Kidney epithelial cell (primary cell): ENCODE measurements around the gene TGIF1. TPM values are rescaled to one million over a fixed set of nuclear protein-coding genes. Genes with fewer than 3 reads are reported as not detected.
"Not testable (repeated sequence)": the region's sequence is repeated elsewhere in the genome, so short reads cannot be mapped to it uniquely, and the experiment has no call there.

ENCODE experiments used
- DNase-seq: peaks from one replicate; pipeline ENCODE4 v3.0.0-alpha.2; 2010; ENCODE audit warnings: low read depth
- H3K27me3 ChIP-seq: 2 replicates; pipeline ENCODE4 v1.6.0; 2011; ENCODE audit warnings: low read length; ENCODE audit not compliant: control insufficient read depth, insufficient read depth
- H3K36me3 ChIP-seq: 2 replicates; pipeline ENCODE4 v1.5.1; 2011; ENCODE audit warnings: low read length; ENCODE audit not compliant: control insufficient read depth, insufficient read depth
- H3K4me3 ChIP-seq: 2 replicates; pipeline ENCODE4 v1.5.1; 2011; ENCODE audit warnings: low read depth, mild to moderate bottlenecking, control low read depth, low read length
- total RNA-seq: library from RNA; depleted of rRNA; stranded (reverse); fragments of >200 nt; gene quantifications from 2 replicates; pipeline ENCODE4 v1.2.3, GENCODE V29; 2015
- TF ChIP-seq, protein P1 (sequence below): IDR thresholded peaks from 2 replicates; pipeline ENCODE4 v1.5.1; 2011; ENCODE audit warnings: mild to moderate bottlenecking, moderate library complexity, low read length, control low read depth, inconsistent platforms; ENCODE audit not compliant: insufficient read depth, poor library complexity, severe bottlenecking

Gene TGIF1
- total RNA-seq, 1 donor from 2014 or later: 251 TPM

DNA sequence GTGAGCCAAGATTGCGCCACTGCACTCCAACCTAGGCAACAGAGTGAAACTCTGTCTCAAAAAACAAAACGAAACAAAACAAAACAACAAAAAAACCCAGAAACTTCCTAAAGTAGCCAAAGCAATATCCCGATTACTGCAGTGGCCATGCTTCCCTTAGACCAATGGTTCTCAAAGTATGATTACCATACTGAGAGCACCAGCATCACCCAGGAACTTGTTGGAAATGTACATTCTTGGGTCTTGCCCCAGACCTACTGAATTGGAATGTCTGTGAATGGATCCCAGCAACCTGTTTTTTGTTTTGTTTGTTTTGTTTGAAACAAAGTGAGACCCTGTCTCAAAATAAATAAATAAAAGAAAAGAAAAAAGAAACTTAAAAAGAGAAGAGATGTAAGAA lies 41.9 kb upstream of the TGIF1 start:
- no peak for DNase-seq
- Histone ChIP-seq H3K27me3 (no peaks in the 10 kb centered on the region), H3K4me3 (no peak overlapping the region), H3K36me3 (no peaks in the 10 kb centered on the region)
- TF ChIP-seq, protein P1, sequence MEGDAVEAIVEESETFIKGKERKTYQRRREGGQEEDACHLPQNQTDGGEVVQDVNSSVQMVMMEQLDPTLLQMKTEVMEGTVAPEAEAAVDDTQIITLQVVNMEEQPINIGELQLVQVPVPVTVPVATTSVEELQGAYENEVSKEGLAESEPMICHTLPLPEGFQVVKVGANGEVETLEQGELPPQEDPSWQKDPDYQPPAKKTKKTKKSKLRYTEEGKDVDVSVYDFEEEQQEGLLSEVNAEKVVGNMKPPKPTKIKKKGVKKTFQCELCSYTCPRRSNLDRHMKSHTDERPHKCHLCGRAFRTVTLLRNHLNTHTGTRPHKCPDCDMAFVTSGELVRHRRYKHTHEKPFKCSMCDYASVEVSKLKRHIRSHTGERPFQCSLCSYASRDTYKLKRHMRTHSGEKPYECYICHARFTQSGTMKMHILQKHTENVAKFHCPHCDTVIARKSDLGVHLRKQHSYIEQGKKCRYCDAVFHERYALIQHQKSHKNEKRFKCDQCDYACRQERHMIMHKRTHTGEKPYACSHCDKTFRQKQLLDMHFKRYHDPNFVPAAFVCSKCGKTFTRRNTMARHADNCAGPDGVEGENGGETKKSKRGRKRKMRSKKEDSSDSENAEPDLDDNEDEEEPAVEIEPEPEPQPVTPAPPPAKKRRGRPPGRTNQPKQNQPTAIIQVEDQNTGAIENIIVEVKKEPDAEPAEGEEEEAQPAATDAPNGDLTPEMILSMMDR: no peak

GRCh38 chr18:3409811-3410210 lies 40.2 kb upstream of the TGIF1 start:
- no peak for DNase-seq
- Histone ChIP-seq H3K36me3 (no peaks in the 10 kb centered on the region), H3K4me3 (no peak overlapping the region), H3K27me3 (no peaks in the 10 kb centered on the region)
- TF ChIP-seq, protein P1: no peak

GRCh38 chr18:3410273-3410672 lies 39.7 kb upstream of the TGIF1 start:
- DNase-seq: no peak
- no peaks in the 10 kb centered on the region for H3K27me3 ChIP-seq
- H3K4me3 ChIP-seq: no peak overlapping the region
- H3K36me3 ChIP-seq: no peaks in the 10 kb centered on the region
- TF ChIP-seq, protein P1: no peak

- not testable (repeated sequence) for H3K36me3 ChIP-seq, DNase-seq, H3K27me3 ChIP-seq, H3K4me3 ChIP-seq
Observed at GRCh38 chr18:3410876-3411275, 39.1 kb upstream of the TGIF1 start.

DNA sequence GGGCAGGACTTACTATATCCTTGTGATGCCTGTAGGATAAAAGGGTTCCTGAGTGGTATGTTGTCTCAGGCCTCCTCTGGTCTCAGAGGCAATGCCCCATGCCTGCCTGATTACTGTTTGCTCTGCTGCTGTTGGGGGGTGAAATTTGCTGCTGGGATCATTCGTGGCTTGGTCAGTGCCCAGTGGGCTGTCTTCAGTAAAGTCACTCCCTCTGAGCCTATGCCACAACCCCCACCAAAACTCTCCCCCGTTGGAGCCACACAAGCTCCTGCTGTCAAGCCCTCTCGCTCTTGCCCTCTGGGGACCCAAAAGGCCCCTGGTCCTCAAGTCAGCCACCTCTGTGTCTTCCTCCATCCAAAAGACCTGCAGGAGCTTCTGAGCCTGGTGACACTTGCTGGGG lies 38.6 kb upstream of the TGIF1 start:
- no peak overlapping the region for H3K4me3 ChIP-seq
- DNase-seq: no peak

GRCh38 chr18:3411854-3412268 lies 38.1 kb upstream of the TGIF1 start:
- Histone ChIP-seq H3K36me3 (no peaks in the 10 kb centered on the region), H3K4me3 (no peak overlapping the region), H3K27me3 (no peaks in the 10 kb centered on the region)
- DNase-seq: no peak
- TF ChIP-seq, protein P1: no peak

More for the DNA sequence above, 38.6 kb upstream of the TGIF1 start:
- no peaks in the 10 kb centered on the region for H3K27me3 ChIP-seq
- TF ChIP-seq, protein P1: no peak
- H3K36me3 ChIP-seq: no peaks in the 10 kb centered on the region

- DNase-seq, H3K4me3 ChIP-seq, H3K27me3 ChIP-seq, H3K36me3 ChIP-seq: not testable (repeated sequence)
Observed at GRCh38 chr18:3412528-3412927, 37.4 kb upstream of the TGIF1 start.
